Skeletal muscle cell (primary cell): ENCODE measurements around the gene PPM1H.
"Not testable (repeated sequence)": the region's sequence is repeated elsewhere in the genome, so short reads cannot be mapped to it uniquely, and the experiment has no call there.

Experiments used
- DNase-seq: peaks from one replicate; pipeline ENCODE4 v3.0.0-alpha.2; 2010; ENCODE audit warnings: low read depth
- H3K4me3 ChIP-seq: 2 replicates; pipeline ENCODE4 v1.5.1; 2011; ENCODE audit warnings: low read depth, mild to moderate bottlenecking, control low read depth, low read length, moderate library complexity

Gene PPM1H

DNA sequence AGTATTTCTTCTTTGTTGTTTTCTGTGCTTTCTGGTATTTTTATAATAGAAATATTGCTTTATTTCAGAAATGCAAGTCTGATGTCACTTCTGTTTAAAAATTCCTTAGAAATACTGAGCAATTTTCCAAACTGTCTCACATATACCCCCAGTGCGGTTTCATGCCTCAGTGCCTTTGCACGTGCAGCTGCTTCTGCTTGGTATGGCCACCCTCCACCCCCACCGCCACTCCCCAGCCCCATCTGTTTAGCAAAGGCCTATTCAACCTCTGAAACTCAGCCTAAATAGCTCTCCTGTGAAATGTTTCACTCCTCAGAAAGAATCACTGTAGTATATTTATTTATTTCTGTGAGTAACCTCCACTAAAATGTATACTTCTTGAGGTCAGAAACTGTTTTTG, 52.3 kb downstream of the PPM1H start:
- DNase-seq = no peak
- no peak overlapping the region for H3K4me3 ChIP-seq

DNA sequence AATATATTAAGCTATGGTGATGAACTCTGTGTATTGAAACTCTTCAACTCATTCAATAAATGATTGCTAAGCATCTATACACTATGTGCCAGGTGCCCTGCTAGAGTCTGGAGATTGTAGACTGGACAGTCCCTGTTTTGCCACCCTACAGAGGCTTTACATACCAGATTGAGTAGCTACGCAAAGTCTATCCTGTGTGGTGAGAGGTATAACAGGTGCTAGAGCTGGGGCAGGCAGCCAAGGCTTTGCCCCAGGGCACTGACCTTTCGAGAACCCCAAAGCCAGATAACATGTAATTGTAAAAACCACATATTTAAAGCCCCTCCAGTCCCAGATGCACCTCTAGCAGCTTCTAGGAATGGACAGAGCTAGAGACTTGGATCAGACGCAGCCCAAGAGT, 52.8 kb downstream of the PPM1H start:
- DNase-seq = no peak
- no peak overlapping the region for H3K4me3 ChIP-seq

DNA sequence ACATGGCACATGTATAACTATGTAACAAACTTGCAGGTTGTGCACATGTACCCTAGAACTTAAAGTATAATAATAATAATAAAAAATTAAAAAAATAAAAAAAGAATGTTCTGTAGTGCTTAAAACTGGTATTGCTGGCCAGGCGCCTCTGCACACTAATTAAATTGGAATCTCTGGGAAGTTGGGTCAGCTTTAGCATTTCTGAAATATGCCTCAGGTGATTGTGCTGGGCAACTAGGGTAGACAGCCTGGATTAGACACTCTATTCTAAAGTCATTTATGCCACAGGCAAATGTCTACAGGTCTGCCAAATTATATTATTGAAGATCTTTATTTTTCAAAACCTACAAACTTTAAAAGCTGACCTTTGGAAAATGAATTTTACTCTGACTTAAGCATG, 55.3 kb downstream of the PPM1H start:
- no peak for DNase-seq
- H3K4me3 ChIP-seq = no peak overlapping the region

DNA sequence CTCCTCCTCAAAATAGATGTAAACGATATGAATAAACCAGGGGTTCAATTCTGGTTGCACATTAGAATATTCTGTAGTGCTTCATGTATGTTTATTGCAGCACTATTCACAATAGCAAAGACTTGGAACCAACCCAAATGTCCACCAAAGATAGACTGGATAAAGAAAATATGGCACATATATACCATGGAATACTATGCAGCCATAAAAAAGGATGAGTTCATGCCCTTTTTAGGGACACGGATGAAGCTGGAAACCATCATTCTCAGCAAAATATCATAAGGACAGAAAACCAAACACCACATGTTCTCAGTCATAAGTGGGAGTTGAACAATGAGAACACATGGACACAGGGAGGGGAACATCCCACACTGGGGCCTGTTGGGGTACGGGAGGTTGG, 55.7 kb downstream of the PPM1H start:
- not testable (repeated sequence) for DNase-seq, H3K4me3 ChIP-seq

- no peak for DNase-seq
- H3K4me3 ChIP-seq = no peak overlapping the region
Observed at GRCh38 chr12:62878211-62878610, 56.7 kb downstream of the PPM1H start.

DNA sequence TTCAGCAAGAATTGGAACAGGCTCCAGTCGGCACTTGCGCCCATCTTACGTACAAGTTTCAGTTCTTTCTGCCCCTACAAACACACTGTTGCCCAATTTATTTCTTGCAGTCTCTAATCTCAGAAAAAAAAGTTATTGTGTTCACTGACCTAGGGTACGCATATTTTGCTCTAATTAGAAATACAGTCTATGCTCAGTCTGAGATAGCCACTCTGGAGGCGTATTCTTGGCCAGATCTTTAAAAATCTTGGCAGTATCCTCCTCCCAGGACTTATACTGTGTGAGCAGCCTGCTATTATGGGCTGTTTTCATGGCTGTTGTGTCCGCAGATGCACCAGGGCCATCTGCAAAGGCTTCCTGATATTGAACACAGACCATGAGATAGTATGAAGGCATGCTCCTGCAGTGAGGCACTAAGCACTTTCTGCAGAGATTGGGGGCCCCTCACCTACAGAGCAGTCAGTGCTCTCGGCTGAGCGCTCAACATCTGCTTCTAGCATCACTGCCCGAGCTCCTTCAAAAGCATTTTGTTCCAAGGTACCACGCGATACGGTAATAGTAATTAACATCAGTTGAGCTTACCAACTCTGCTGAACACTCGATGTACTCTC, 57.9 kb downstream of the PPM1H start:
- no peak for DNase-seq
- H3K4me3 ChIP-seq = no peak overlapping the region

DNA sequence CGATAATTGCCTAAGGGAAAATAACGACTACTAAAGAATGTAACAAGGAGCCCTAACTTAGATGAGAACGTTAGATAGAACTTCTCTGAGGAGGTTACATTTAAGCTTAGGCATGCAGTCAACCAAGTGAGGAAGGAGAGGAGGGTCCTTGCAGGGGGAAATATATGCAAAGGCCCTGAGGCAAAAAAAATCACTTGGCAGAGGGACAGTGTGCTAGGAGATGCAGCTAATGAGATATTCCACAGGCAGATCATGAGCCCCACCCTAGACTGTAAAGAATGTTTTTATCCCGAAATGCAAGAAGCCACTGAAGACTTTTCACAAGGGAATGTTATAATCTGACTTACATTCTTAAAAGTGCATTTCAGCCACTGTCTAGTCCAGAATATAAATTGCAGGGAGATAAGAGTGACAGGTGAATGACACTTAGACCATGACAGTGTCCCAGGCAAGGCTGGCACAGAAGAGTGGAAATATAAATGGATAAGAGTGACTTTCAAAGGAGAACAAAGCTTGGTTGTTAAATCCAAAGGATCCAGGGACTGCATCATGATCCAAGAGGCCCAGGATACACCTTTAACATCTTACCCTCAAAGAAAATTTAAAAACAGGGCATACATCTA, 61.0 kb downstream of the PPM1H start:
- H3K4me3 ChIP-seq = no peak overlapping the region

GRCh38 chr12:62873116-62873825, 61.7 kb downstream of the PPM1H start:
- no peak overlapping the region for H3K4me3 ChIP-seq
- no peak for DNase-seq

More for the DNA sequence above, 61.0 kb downstream of the PPM1H start:
- DNase-seq = no peak

GRCh38 chr12:62868820-62869219, 66.1 kb downstream of the PPM1H start:
- H3K4me3 ChIP-seq = no peak overlapping the region
- DNase-seq = no peak

- H3K4me3 ChIP-seq = no peak overlapping the region
- DNase-seq = no peak
Observed at GRCh38 chr12:62866451-62867082, 68.4 kb downstream of the PPM1H start.

DNA sequence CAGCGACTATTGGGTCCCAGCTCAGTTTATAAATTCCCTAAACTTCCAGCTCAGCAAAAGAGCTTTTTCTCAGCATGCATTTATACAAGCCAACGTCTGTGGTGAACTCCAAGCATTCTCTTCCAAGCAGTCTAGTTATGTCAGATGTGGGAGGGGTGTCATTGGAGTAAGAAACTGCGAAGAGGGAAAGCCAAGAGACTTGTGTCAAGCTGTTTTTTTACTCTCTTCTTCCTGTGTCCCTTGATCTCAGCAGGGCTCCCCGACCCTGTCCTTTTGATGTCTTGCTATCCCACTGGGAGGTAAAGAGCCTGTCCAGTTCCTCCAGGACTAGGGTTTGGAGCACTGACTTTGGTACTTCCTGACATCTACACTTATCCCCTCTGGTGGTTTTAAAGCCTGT, 69.0 kb downstream of the PPM1H start:
- H3K4me3 ChIP-seq = no peak overlapping the region
- no peak for DNase-seq

- no peak overlapping the region for H3K4me3 ChIP-seq
- DNase-seq = no peak
Observed at GRCh38 chr12:62865065-62865464, 69.9 kb downstream of the PPM1H start.

- DNase-seq = no peak
Observed at GRCh38 chr12:62862259-62862881, 72.6 kb downstream of the PPM1H start.

GRCh38 chr12:62861586-62861985, 73.4 kb downstream of the PPM1H start:
- no peak for DNase-seq
- no peak overlapping the region for H3K4me3 ChIP-seq

More at GRCh38 chr12:62862259-62862881, 72.6 kb downstream of the PPM1H start:
- H3K4me3 ChIP-seq = no peak overlapping the region

DNA sequence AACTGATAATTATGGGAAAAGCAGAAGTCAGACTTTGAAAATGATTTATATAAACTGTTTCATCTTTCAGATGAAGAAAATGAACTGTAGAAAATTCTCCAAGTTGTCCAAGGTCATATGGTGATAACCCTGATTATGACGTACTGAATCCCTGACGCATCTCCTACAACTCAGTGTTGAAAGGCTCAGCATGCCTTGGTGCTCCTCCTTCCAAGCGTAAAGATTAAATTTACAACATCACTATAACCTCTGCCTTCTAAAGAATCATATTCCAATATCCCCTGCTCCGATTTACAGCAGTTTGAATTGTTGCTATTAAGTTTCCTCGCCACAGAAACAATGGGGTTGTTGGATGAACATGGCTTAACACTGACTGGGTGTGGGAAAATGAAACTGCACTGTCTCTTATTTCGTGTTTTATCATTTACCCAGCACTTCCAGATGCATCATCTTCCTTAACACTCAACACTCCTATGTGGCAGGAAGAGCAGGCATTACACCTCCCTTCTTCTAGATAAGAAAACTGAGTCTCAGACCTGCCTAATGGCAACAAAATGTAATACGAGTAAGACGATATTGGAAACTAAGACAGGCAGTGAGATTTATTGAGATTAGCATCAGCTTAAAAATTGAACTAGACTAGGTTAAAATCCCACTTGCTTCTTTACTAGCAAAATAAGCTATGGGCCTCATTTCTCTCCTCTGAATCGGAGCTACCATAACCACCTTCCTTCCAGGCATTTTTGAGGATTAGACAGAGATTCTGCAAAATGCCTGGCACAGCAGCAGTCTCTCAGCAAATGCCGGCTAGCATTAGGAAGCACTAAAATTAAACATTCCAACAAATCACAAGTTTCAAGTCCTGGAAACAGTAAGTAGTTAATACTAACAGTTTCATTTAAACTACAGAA, 74.2 kb downstream of the PPM1H start:
- H3K4me3 ChIP-seq = no peak overlapping the region
- DNase-seq = no peak

DNA sequence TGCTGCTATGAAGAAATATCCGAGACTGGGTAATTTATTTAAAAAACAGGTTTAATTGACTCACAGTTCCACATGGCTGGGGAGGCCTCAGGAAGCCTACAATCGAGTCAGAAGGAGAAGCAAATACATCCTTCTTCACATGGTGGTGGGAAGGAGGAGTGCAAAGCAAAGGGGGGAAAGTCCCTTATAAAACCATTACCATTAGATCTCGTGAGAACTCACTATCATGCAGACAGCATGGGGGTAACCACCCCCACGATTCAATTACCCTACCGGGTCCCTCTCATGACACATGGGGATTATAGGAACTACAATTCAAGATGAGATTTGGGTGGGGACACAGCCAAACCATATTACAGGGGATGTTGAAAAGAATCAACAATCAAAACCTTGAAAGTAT, 74.9 kb downstream of the PPM1H start:
- no peak for DNase-seq
- H3K4me3 ChIP-seq = no peak overlapping the region

GRCh38 chr12:62859321-62859737, 75.6 kb downstream of the PPM1H start:
- DNase-seq = no peak
- no peak overlapping the region for H3K4me3 ChIP-seq

- H3K4me3 ChIP-seq = no peak overlapping the region
- DNase-seq = no peak
Observed at GRCh38 chr12:62856454-62856853, 78.5 kb downstream of the PPM1H start.

- no peak overlapping the region for H3K4me3 ChIP-seq
- no peak for DNase-seq
Observed at GRCh38 chr12:62854024-62854423, 80.9 kb downstream of the PPM1H start.
